ENCODE measurements around the gene HS3ST6. TPM values are rescaled to one million over a fixed set of nuclear protein-coding genes. Genes with fewer than 3 reads are reported as not detected.
A peak's percentile ranks its signal among the peaks of the same experiment; 100 is the strongest.

The HS3ST6 gene
- total RNA-seq, 1 donor from 2014 or later: 4.4 TPM

DNA sequence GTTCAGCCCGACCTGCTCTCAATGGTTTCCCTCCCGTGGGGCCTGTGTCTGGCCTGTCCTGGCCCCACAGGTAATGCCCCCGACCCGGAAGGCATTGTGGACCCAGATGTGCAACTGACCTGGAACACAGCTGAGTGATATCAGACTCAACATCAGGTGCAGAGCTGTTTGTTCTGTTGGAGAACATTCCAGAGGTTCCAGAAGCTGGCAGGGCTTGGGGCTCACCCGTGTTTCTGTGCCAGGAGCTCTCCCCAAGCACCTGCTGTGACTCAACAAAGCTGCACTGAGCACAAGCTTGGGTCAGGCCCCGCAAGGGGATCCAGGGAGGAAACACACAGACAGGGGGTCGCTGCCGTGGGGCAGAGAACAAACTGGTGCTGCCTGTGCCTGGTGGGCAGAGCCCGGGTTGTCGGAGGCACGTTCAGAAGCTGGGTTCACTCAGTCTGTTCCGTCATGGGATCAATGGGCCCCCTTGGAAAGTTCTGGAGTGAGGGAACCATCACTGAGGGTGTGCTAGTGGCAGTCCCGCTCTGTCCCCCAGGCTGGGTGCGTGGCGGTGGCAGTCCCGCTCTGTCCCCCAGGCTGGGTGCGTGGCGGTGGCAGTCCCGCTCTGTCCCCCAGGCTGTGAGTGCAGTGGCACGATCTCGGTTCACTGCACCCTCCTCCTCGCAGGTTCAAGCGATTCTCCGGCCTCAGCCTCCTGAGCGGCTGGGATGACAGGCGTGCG lies 22.1 kb downstream of the HS3ST6 start:
- TF ChIP-seq POLR2AphosphoS5 (IDR thresholded peaks at IDR 0.05; ENCODE audit: insufficient read depth in 1 of 2, low read depth in 1 of 2) (peak in 1 of 2 donors; percentile 39), POLR2A (IDR thresholded peaks at IDR 0.05) (no peak)
- TF ChIP-seq, protein P1, sequence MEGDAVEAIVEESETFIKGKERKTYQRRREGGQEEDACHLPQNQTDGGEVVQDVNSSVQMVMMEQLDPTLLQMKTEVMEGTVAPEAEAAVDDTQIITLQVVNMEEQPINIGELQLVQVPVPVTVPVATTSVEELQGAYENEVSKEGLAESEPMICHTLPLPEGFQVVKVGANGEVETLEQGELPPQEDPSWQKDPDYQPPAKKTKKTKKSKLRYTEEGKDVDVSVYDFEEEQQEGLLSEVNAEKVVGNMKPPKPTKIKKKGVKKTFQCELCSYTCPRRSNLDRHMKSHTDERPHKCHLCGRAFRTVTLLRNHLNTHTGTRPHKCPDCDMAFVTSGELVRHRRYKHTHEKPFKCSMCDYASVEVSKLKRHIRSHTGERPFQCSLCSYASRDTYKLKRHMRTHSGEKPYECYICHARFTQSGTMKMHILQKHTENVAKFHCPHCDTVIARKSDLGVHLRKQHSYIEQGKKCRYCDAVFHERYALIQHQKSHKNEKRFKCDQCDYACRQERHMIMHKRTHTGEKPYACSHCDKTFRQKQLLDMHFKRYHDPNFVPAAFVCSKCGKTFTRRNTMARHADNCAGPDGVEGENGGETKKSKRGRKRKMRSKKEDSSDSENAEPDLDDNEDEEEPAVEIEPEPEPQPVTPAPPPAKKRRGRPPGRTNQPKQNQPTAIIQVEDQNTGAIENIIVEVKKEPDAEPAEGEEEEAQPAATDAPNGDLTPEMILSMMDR (IDR thresholded peaks at IDR 0.05): no peak
- Histone ChIP-seq H3K27me3 (no peaks in the 10 kb centered on the region), H3K27ac (no peak overlapping the region), H3K9me3 (no peaks in the 10 kb centered on the region), H3K4me3 (no peak overlapping the region), H3K36me3 (no peaks in the 10 kb centered on the region), H3K4me1 (no peaks in the 10 kb centered on the region)
- intact Hi-C loops (cut with DNase I): no loop called here
- peak in 1 of 2 donors; percentile 82 for DNase-seq (ENCODE audit: extremely low spot score in 2 of 2)

DNA sequence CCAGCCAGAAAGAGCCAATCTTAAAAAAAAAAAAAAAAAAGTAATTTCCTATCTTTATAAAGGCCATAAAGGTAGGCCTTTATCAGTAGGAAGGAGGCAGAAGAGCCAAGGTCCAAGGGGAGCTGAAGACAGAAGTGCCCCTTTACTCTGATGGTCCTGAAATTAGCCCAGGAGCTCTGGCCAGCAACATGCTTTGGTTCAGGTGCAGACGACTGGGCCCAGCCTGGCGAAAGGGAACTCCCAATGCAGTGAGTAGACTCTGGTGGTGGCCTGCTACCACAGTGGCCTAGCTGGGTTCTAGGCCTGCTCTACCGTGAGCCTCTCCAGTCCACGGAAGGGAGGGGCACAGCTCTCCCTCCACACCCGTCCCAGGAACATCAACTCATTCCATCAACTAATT lies 23.1 kb downstream of the HS3ST6 start:
- H3K4me1 ChIP-seq: no peaks in the 10 kb centered on the region
- DNase-seq (ENCODE audit: extremely low spot score in 2 of 2): no peak
- intact Hi-C loops (cut with DNase I): no loop called here
- H3K36me3 ChIP-seq: no peaks in the 10 kb centered on the region
- no peaks in the 10 kb centered on the region for H3K9me3 ChIP-seq
- H3K27me3 ChIP-seq: no peaks in the 10 kb centered on the region
- TF ChIP-seq, protein P1 (IDR thresholded peaks at IDR 0.05): no peak
- no peak for TF ChIP-seq POLR2AphosphoS5 (IDR thresholded peaks at IDR 0.05; ENCODE audit: insufficient read depth in 1 of 2, low read depth in 1 of 2)
- no peak for TF ChIP-seq POLR2A (IDR thresholded peaks at IDR 0.05)
- H3K4me3 ChIP-seq: no peak overlapping the region
- H3K27ac ChIP-seq: no peak overlapping the region

DNA sequence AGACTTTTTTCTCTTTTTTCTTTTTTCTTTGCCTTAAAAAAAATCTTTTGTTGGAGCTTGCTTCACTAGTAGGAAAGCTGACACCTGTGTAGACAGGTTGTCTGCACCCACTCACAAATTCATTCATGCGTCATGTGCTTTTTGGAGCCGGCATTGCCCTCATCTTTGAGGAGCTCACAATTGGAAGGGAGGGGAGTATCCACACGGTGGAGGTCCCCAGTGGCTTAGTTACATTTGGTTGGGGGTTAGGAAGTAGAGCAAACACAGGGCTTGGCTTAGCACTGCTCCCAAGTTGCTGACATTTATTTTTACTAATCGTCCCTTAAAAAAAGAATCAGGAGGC lies 27.5 kb downstream of the HS3ST6 start:
- Histone ChIP-seq H3K4me1 (no peaks in the 10 kb centered on the region), H3K27me3 (no peaks in the 10 kb centered on the region), H3K27ac (no peak overlapping the region), H3K9me3 (no peaks in the 10 kb centered on the region), H3K36me3 (no peaks in the 10 kb centered on the region), H3K4me3 (no peak overlapping the region)
- intact Hi-C loops (cut with DNase I): no loop called here
- TF ChIP-seq POLR2A (IDR thresholded peaks at IDR 0.05): no peak
- TF ChIP-seq, protein P1 (IDR thresholded peaks at IDR 0.05): no peak
- TF ChIP-seq POLR2AphosphoS5 (IDR thresholded peaks at IDR 0.05; ENCODE audit: insufficient read depth in 1 of 2, low read depth in 1 of 2): no peak
- DNase-seq (ENCODE audit: extremely low spot score in 2 of 2): no peak

DNA sequence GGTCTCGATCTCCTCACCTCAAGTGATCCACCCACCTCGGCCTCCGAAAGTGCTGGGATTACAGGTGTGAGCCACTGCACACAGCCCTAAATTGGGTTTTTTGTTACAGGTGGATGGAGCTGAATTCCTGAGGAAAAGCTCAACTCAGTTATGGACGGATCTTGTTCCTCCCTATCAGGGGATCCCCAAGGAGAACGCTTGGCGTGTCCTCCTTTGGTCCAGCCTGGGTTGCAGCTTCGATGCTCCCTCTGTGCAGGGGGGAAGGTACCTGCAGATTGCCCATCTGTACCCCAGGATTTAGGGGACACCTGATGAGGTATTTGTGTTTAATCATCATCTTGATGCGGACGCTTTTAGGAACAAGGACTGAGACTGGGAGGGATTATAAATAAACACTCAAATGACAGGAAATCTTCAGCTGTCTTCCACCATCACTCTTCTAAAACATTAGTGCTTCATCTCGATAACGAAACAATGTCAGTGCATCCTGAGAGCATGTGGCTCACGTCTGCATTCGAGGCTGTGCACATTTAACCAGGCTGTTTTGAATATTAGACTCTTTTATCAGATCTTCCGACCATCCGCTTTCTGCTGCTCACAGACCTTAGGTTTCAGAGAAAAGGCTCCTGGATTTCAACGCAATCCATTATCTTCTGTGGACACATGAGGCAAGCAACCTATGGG lies 28.0 kb downstream of the HS3ST6 start:
- Histone ChIP-seq H3K9me3 (no peaks in the 10 kb centered on the region), H3K4me3 (no peak overlapping the region), H3K27me3 (no peaks in the 10 kb centered on the region), H3K4me1 (no peaks in the 10 kb centered on the region), H3K27ac (no peak overlapping the region), H3K36me3 (no peaks in the 10 kb centered on the region)
- TF ChIP-seq, protein P1 (IDR thresholded peaks at IDR 0.05): no peak
- TF ChIP-seq POLR2AphosphoS5 (IDR thresholded peaks at IDR 0.05; ENCODE audit: insufficient read depth in 1 of 2, low read depth in 1 of 2): no peak
- TF ChIP-seq POLR2A (IDR thresholded peaks at IDR 0.05): no peak
- no peak for DNase-seq (ENCODE audit: extremely low spot score in 2 of 2)
- intact Hi-C loops (cut with DNase I): no loop called here

Data from vagina (tissue), 2 donors.